CD4-positive, alpha-beta T cell treated with Interferon alpha-2 for 1 hour (primary cell): ENCODE measurements around the gene STYXL1.
"Not testable (repeated sequence)": the region's sequence is repeated elsewhere in the genome, so short reads cannot be mapped to it uniquely, and the experiment has no call there.

ENCODE experiments used
- DNase-seq, 2 donors: peaks; one replicate each; pipeline ENCODE4 v3.0.0-alpha.2; 2020 to 2022

The STYXL1 gene

GRCh38 chr7:76047811-76048667, at the start of gene STYXL1, which contains the start of gene MDH2:
TSS of gene STYXL1 (minus strand) at chr7:76048000. CDS start at chr7:76030523, 17,477 bp downstream.
TSS of gene MDH2 (plus strand) at chr7:76048106. CDS start at chr7:76048161, 55 bp downstream.
- peak; percentile 90 to 92 for DNase-seq

- no peak for DNase-seq
Measured at GRCh38 chr7:76095908-76096307, 48.1 kb upstream of the STYXL1 start.

GRCh38 chr7:76094326-76094725, 46.5 kb upstream of the STYXL1 start:
- not testable (repeated sequence) for DNase-seq

GRCh38 chr7:76093531-76093930, 45.7 kb upstream of the STYXL1 start:
- not testable (repeated sequence) for DNase-seq

GRCh38 chr7:76091506-76091905, 43.7 kb upstream of the STYXL1 start:
- DNase-seq: no peak

GRCh38 chr7:76089865-76090475, 42.2 kb upstream of the STYXL1 start:
- no peak for DNase-seq

GRCh38 chr7:76087362-76087791, 39.6 kb upstream of the STYXL1 start:
- not testable (repeated sequence) for DNase-seq

- no peak for DNase-seq
Measured at GRCh38 chr7:76086070-76086469, 38.3 kb upstream of the STYXL1 start.

- not testable (repeated sequence) for DNase-seq
Measured at GRCh38 chr7:76084115-76084514, 36.3 kb upstream of the STYXL1 start.

GRCh38 chr7:76080204-76080603, 32.4 kb upstream of the STYXL1 start:
- no peak for DNase-seq

- no peak for DNase-seq
Measured at GRCh38 chr7:76077435-76077834, 29.6 kb upstream of the STYXL1 start.

GRCh38 chr7:76076995-76077394, 29.2 kb upstream of the STYXL1 start:
- no peak for DNase-seq

GRCh38 chr7:76074972-76075370, 27.2 kb upstream of the STYXL1 start:
- DNase-seq: no peak

- DNase-seq: no peak
Measured at GRCh38 chr7:76074306-76074971, 26.6 kb upstream of the STYXL1 start.

- no peak for DNase-seq
Measured at GRCh38 chr7:76073335-76073990, 25.7 kb upstream of the STYXL1 start.

- DNase-seq: no peak
Measured at GRCh38 chr7:76072243-76073148, 24.7 kb upstream of the STYXL1 start.

GRCh38 chr7:76071316-76072242, 23.8 kb upstream of the STYXL1 start:
- no peak for DNase-seq

GRCh38 chr7:76069238-76069638, 21.4 kb upstream of the STYXL1 start:
- no peak for DNase-seq

- no peak for DNase-seq
Measured at GRCh38 chr7:76066716-76067503, 19.1 kb upstream of the STYXL1 start.
